Measurements from ENCODE around the gene ZFP64. TPM values are rescaled to one million over a fixed set of nuclear protein-coding genes. Genes with fewer than 3 reads are reported as not detected.

The ZFP64 gene
- total RNA-seq, 1 experiment from 2014 or later: 18.4 TPM

DNA sequence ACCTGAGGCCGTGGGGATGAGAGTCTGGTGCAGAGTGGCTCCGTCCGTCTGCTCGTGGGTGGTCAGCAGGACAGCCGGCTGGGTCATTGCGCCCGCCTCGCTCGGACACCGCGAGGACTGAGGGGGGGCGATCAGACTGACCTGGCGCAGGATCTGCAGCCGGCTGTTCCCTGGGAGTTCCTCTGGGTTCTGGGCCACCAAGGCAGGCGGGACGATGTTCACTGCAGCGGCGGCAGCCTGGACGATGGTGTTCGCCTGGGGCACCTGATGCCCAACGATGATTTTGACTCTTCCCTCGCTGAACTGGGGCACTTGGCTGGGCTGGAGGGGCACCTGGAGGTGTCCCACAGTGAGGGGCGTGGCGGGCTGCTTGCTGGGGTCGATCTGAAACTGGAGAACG is 39.2 kb downstream of the ZFP64 start:
- ChIA-PET POLR2A (no interaction called here), CTCF (no interaction called here)
- no peak for ATAC-seq
- Histone ChIP-seq H3K36me3 (ENCODE audit: control insufficient read depth, insufficient read depth, low read length) (no peaks in the 10 kb centered on the region), H3K27me3 (ENCODE audit: control insufficient read depth, insufficient read depth, low read length) (no peaks in the 10 kb centered on the region), H3K27ac (ENCODE audit: low read length) (no peak overlapping the region), H3K4me1 (ENCODE audit: control insufficient read depth, insufficient read depth, low read length) (no peaks in the 10 kb centered on the region), H3K9me3 (ENCODE audit: control insufficient read depth, insufficient read depth, low read depth, low read length) (no peaks in the 10 kb centered on the region), H3K4me3 (ENCODE audit: low read depth in 2 of 2, low read length in 2 of 2) (no peak overlapping the region)
- in situ Hi-C loops (cut with HindIII; ENCODE audit: low pct_unique_long_range_greater_than_20kb, low sequenced_read_pairs) (no loop called here), intact Hi-C loops (cut with micrococcal nuclease; ENCODE audit: unreplicated experiment) (no loop called here)
- TF ChIP-seq SIN3A (IDR thresholded peaks at IDR 0.05; ENCODE audit: borderline replicate concordance, insufficient read depth, low read depth, low read length): no peak
- TF ChIP-seq, protein P1, sequence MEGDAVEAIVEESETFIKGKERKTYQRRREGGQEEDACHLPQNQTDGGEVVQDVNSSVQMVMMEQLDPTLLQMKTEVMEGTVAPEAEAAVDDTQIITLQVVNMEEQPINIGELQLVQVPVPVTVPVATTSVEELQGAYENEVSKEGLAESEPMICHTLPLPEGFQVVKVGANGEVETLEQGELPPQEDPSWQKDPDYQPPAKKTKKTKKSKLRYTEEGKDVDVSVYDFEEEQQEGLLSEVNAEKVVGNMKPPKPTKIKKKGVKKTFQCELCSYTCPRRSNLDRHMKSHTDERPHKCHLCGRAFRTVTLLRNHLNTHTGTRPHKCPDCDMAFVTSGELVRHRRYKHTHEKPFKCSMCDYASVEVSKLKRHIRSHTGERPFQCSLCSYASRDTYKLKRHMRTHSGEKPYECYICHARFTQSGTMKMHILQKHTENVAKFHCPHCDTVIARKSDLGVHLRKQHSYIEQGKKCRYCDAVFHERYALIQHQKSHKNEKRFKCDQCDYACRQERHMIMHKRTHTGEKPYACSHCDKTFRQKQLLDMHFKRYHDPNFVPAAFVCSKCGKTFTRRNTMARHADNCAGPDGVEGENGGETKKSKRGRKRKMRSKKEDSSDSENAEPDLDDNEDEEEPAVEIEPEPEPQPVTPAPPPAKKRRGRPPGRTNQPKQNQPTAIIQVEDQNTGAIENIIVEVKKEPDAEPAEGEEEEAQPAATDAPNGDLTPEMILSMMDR (IDR thresholded peaks at IDR 0.05): no peak
- no peak for TF ChIP-seq TCF7L2 (IDR thresholded peaks at IDR 0.05; ENCODE audit: low read depth, low read length)
- TF ChIP-seq, protein P2, sequence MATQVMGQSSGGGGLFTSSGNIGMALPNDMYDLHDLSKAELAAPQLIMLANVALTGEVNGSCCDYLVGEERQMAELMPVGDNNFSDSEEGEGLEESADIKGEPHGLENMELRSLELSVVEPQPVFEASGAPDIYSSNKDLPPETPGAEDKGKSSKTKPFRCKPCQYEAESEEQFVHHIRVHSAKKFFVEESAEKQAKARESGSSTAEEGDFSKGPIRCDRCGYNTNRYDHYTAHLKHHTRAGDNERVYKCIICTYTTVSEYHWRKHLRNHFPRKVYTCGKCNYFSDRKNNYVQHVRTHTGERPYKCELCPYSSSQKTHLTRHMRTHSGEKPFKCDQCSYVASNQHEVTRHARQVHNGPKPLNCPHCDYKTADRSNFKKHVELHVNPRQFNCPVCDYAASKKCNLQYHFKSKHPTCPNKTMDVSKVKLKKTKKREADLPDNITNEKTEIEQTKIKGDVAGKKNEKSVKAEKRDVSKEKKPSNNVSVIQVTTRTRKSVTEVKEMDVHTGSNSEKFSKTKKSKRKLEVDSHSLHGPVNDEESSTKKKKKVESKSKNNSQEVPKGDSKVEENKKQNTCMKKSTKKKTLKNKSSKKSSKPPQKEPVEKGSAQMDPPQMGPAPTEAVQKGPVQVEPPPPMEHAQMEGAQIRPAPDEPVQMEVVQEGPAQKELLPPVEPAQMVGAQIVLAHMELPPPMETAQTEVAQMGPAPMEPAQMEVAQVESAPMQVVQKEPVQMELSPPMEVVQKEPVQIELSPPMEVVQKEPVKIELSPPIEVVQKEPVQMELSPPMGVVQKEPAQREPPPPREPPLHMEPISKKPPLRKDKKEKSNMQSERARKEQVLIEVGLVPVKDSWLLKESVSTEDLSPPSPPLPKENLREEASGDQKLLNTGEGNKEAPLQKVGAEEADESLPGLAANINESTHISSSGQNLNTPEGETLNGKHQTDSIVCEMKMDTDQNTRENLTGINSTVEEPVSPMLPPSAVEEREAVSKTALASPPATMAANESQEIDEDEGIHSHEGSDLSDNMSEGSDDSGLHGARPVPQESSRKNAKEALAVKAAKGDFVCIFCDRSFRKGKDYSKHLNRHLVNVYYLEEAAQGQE (IDR thresholded peaks at IDR 0.05; ENCODE audit: insufficient read depth in 1 of 2, low read depth in 2 of 2, low read length in 1 of 2): no peak
- TF ChIP-seq POLR2AphosphoS5 (IDR thresholded peaks at IDR 0.05; ENCODE audit: low read depth, low read length): no peak
- DNase-seq (ENCODE audit: low read depth, low spot score): no peak
- no TSS peak for BruUV-seq (replicated peaks)

DNA sequence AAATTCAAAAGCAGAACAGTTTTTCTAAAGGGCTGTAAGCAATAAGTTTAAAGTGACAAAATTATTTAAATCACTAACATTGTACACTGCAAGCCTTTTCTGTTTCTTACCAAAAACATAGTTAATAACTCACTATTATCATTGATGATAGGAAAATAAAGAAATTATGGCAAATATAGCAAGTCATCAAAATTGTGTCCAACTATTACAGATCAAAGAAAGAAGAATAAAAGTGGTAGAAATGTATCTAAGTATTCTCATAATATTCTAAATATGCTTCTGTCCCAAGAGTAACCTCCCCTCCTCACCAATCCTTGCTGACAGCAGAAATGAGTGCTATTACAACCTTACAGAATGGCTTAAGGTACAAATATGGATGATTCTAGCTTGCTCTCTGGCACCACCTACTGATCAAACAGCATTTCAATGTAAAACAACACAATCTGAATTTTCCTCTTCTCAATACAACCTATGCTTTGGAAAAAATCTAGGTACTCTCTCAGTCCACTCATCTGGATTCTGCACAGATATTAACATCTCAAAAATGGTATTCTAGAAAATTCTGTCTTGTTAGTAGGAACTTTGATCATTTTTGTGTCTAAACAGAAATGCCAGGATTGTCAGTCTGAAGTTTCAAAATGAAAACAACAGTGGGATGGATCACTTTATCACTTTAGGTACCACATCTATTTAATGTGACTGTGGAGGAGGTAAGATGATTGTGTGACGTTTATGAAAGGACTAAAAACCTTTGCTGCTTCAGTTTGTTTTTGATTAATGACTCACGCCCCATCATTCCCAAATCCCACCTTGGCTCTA is 40.9 kb downstream of the ZFP64 start:
- in situ Hi-C loops (cut with HindIII; ENCODE audit: low pct_unique_long_range_greater_than_20kb, low sequenced_read_pairs) (no loop called here), intact Hi-C loops (cut with micrococcal nuclease; ENCODE audit: unreplicated experiment) (no loop called here)
- ATAC-seq (peak; percentile 72), DNase-seq (ENCODE audit: low read depth, low spot score) (peak; percentile 64)
- ChIA-PET CTCF (interaction anchor here (1.0 kb wide), 1 partner anchor 22 kb away, joined by 4 read pairs; no protein-coding TSS in a partner anchor), POLR2A (no interaction called here)
- BruUV-seq (replicated peaks): no TSS peak
- Histone ChIP-seq H3K9me3 (ENCODE audit: control insufficient read depth, insufficient read depth, low read depth, low read length) (no peaks in the 10 kb centered on the region), H3K27ac (ENCODE audit: low read length) (no peak overlapping the region), H3K4me3 (ENCODE audit: low read depth in 2 of 2, low read length in 2 of 2) (no peak overlapping the region), H3K4me1 (ENCODE audit: control insufficient read depth, insufficient read depth, low read length) (no peaks in the 10 kb centered on the region), H3K27me3 (ENCODE audit: control insufficient read depth, insufficient read depth, low read length) (no peaks in the 10 kb centered on the region), H3K36me3 (ENCODE audit: control insufficient read depth, insufficient read depth, low read length) (no peaks in the 10 kb centered on the region)
- no peak for TF ChIP-seq POLR2AphosphoS5 (IDR thresholded peaks at IDR 0.05; ENCODE audit: low read depth, low read length)
- TF ChIP-seq, protein P1 (IDR thresholded peaks at IDR 0.05): peak; percentile 81; the same call in 1 of the 2 replicates
